IPS DF 6.9 (cell line): Measurements from ENCODE around the gene IRAK3.

Experiments
- DNase-seq: peaks from one replicate; pipeline ENCODE4 v3.0.0-alpha.2; 2013; ENCODE audit warnings: low read depth, low spot score
- H3K27ac ChIP-seq: one replicate; pipeline ENCODE4 v1.5.1; 2013; ENCODE audit warnings: low read length, control low read depth
- H3K27me3 ChIP-seq: 2 replicates; pipeline ENCODE4 v1.6.1; 2013; ENCODE audit warnings: mild to moderate bottlenecking, low read length; ENCODE audit not compliant: control insufficient read depth, insufficient read depth
- H3K36me3 ChIP-seq: 2 replicates; pipeline ENCODE4 v1.6.1; 2013; ENCODE audit warnings: low read length; ENCODE audit not compliant: control insufficient read depth, insufficient read depth
- H3K4me1 ChIP-seq: 2 replicates; pipeline ENCODE4 v1.6.1; 2013; ENCODE audit warnings: low read length; ENCODE audit not compliant: control insufficient read depth, insufficient read depth
- H3K4me3 ChIP-seq: 2 replicates; pipeline ENCODE4 v1.5.1; 2013; ENCODE audit warnings: mild to moderate bottlenecking, low read length
- H3K9me3 ChIP-seq: 2 replicates; pipeline ENCODE4 v1.6.1; 2013; ENCODE audit warnings: low read length, inconsistent platforms; ENCODE audit not compliant: control insufficient read depth, insufficient read depth
- WGBS: extraction: QIAGEN DNeasy Blood & Tissue Kit; methylation state at CpG from one replicate; pipeline ENCODE4 v1.1.7; 2013; ENCODE audit warnings: mixed read lengths, missing lambda C conversion rate; ENCODE audit not compliant: insufficient read length, insufficient coverage; 5-methylcytosine and 5-hydroxymethylcytosine counted together

The IRAK3 gene

GRCh38 chr12:66239295-66239694, 50.3 kb downstream of the IRAK3 start:
- Histone ChIP-seq H3K9me3 (no peaks in the 10 kb centered on the region), H3K4me3 (no peak overlapping the region), H3K36me3 (no peaks in the 10 kb centered on the region), H3K27ac (no peak overlapping the region), H3K4me1 (peaks cover 5% of the 10 kb centered on the region), H3K27me3 (no peaks in the 10 kb centered on the region)
- no CpG with 5 or more reads among the region's 1 CpG for WGBS
- no peak for DNase-seq

GRCh38 chr12:66240096-66240820, 51.2 kb downstream of the IRAK3 start:
- Histone ChIP-seq H3K9me3 (no peaks in the 10 kb centered on the region), H3K27me3 (no peaks in the 10 kb centered on the region), H3K4me3 (no peak overlapping the region), H3K36me3 (no peaks in the 10 kb centered on the region), H3K4me1 (peaks cover 5% of the 10 kb centered on the region), H3K27ac (no peak overlapping the region)
- DNase-seq = no peak
- no CpG with 5 or more reads among the region's 7 CpGs for WGBS

- no peak for DNase-seq
- Histone ChIP-seq H3K27ac (no peak overlapping the region), H3K4me1 (peaks cover 5% of the 10 kb centered on the region), H3K27me3 (no peaks in the 10 kb centered on the region), H3K9me3 (no peaks in the 10 kb centered on the region), H3K36me3 (no peaks in the 10 kb centered on the region), H3K4me3 (no peak overlapping the region)
- no CpG with 5 or more reads among the region's 7 CpGs for WGBS
Observed at GRCh38 chr12:66241061-66242043, 52.3 kb downstream of the IRAK3 start.

- no peak overlapping the region for H3K27ac ChIP-seq
- WGBS = no CpG with 5 or more reads among the region's 2 CpGs
- peaks cover 5% of the 10 kb centered on the region for H3K4me1 ChIP-seq
- DNase-seq = no peak
- H3K4me3 ChIP-seq = no peak overlapping the region
- no peaks in the 10 kb centered on the region for H3K9me3 ChIP-seq
- no peaks in the 10 kb centered on the region for H3K36me3 ChIP-seq
- H3K27me3 ChIP-seq = no peaks in the 10 kb centered on the region
Observed at GRCh38 chr12:66242311-66242710, 53.3 kb downstream of the IRAK3 start.

GRCh38 chr12:66243911-66244310, 54.9 kb downstream of the IRAK3 start:
- Histone ChIP-seq H3K9me3 (no peaks in the 10 kb centered on the region), H3K4me3 (no peak overlapping the region), H3K4me1 (peaks cover 5% of the 10 kb centered on the region), H3K27me3 (no peaks in the 10 kb centered on the region), H3K36me3 (no peaks in the 10 kb centered on the region), H3K27ac (no peak overlapping the region)
- DNase-seq = no peak
- no CpG with 5 or more reads among the region's 2 CpGs for WGBS

GRCh38 chr12:66244446-66244845, 55.4 kb downstream of the IRAK3 start:
- H3K4me1 ChIP-seq = peaks cover 4% of the 10 kb centered on the region
- no peaks in the 10 kb centered on the region for H3K9me3 ChIP-seq
- no CpG with 5 or more reads among the region's 1 CpG for WGBS
- H3K4me3 ChIP-seq = no peak overlapping the region
- DNase-seq = no peak
- H3K27ac ChIP-seq = no peak overlapping the region
- no peaks in the 10 kb centered on the region for H3K27me3 ChIP-seq
- H3K36me3 ChIP-seq = no peaks in the 10 kb centered on the region

GRCh38 chr12:66247741-66248140, 58.7 kb downstream of the IRAK3 start:
- no peaks in the 10 kb centered on the region for H3K36me3 ChIP-seq
- H3K27me3 ChIP-seq = no peaks in the 10 kb centered on the region
- H3K9me3 ChIP-seq = no peaks in the 10 kb centered on the region
- H3K4me3 ChIP-seq = no peak overlapping the region
- no peak for DNase-seq
- no peak overlapping the region for H3K27ac ChIP-seq
- H3K4me1 ChIP-seq = no peaks in the 10 kb centered on the region; the same call in 1 of the 2 replicates

- Histone ChIP-seq H3K36me3 (no peaks in the 10 kb centered on the region), H3K4me1 (no peaks in the 10 kb centered on the region), H3K27me3 (no peaks in the 10 kb centered on the region), H3K27ac (no peak overlapping the region), H3K4me3 (no peak overlapping the region), H3K9me3 (no peaks in the 10 kb centered on the region)
- no peak for DNase-seq
- no CpG with 5 or more reads among the region's 3 CpGs for WGBS
Observed at GRCh38 chr12:66251049-66251448, 62.0 kb downstream of the IRAK3 start.

- no CpG with 5 or more reads among the region's 2 CpGs for WGBS
- no peaks in the 10 kb centered on the region for H3K9me3 ChIP-seq
- DNase-seq = no peak
Observed at GRCh38 chr12:66252771-66253170, 63.8 kb downstream of the IRAK3 start.

GRCh38 chr12:66255737-66256136, 66.7 kb downstream of the IRAK3 start:
- Histone ChIP-seq H3K36me3 (no peaks in the 10 kb centered on the region), H3K27me3 (no peaks in the 10 kb centered on the region)
- DNase-seq = no peak

More at GRCh38 chr12:66252771-66253170, 63.8 kb downstream of the IRAK3 start:
- H3K27ac ChIP-seq = no peak overlapping the region
- no peaks in the 10 kb centered on the region for H3K36me3 ChIP-seq
- no peaks in the 10 kb centered on the region; the same call in 1 of the 2 replicates for H3K4me1 ChIP-seq
- H3K4me3 ChIP-seq = no peak overlapping the region
- no peaks in the 10 kb centered on the region for H3K27me3 ChIP-seq

More at GRCh38 chr12:66255737-66256136, 66.7 kb downstream of the IRAK3 start:
- H3K9me3 ChIP-seq = no peaks in the 10 kb centered on the region
- H3K27ac ChIP-seq = no peak overlapping the region
- no peaks in the 10 kb centered on the region; the same call in 1 of the 2 replicates for H3K4me1 ChIP-seq
- H3K4me3 ChIP-seq = no peak overlapping the region
